Measurements from ENCODE around the gene CMYA5. TPM values are rescaled to one million over a fixed set of nuclear protein-coding genes. Genes with fewer than 3 reads are reported as not detected.

Gene CMYA5
- total and polyA plus RNA-seq, 8 donors = 0.68 to 14.7 (median 8.9) TPM

- no peaks in the 10 kb centered on the region for H3K27me3 ChIP-seq
- no peak for DNase-seq
- H3K4me1 ChIP-seq = no peaks in the 10 kb centered on the region
- no peak for TF ChIP-seq CTCF (IDR thresholded peaks at IDR 0.05)
- no peaks in the 10 kb centered on the region for H3K36me3 ChIP-seq
- intact Hi-C loops (cut with DNase I) = no loop called here
- no peak overlapping the region for H3K4me3 ChIP-seq
- H3K27ac ChIP-seq = no peak overlapping the region
- no peaks in the 10 kb centered on the region for H3K9me3 ChIP-seq
- no peak for ATAC-seq
Measured at GRCh38 chr5:79736528-79737514, 47.2 kb downstream of the CMYA5 start.

GRCh38 chr5:79738349-79738748, 48.7 kb downstream of the CMYA5 start:
- H3K27ac ChIP-seq = no peak overlapping the region
- H3K27me3 ChIP-seq = no peaks in the 10 kb centered on the region
- DNase-seq (no peak), ATAC-seq (no peak)
- no peak for TF ChIP-seq CTCF (IDR thresholded peaks at IDR 0.05)
- no peaks in the 10 kb centered on the region for H3K9me3 ChIP-seq
- no peak overlapping the region for H3K4me3 ChIP-seq
- no peaks in the 10 kb centered on the region for H3K36me3 ChIP-seq
- intact Hi-C loops (cut with DNase I) = no loop called here
- H3K4me1 ChIP-seq = no peaks in the 10 kb centered on the region

DNA sequence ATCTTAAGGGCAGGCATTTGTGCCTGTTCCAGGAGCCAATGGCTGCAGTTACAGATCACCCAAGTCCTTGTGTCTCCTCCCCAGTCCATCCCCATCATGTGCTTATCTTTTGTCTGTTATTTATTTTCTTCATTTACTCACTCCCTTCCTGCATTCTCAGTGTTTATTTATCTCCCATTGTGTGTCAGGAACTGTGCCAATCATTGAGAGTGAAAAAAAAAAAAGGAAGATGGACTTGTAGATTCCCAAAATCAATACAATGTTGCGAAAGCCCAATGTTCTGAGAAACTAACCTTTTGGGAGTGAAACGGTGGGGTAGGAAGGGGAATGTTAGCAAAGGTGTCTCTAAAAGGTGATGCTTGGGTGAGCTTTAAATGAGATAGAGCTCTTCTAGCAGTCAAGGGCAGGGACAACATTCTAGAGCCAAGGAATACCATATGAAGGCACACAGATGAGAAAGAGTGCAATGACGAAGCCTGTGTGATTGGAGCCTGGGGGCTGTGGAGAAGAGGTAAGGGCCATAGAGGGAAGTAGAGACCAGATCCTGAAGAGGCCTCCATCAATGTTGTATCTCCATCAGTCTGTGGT, 53.0 kb downstream of the CMYA5 start:
- TF ChIP-seq CTCF (IDR thresholded peaks at IDR 0.05) = no peak
- H3K4me3 ChIP-seq = no peak overlapping the region
- H3K27ac ChIP-seq = no peak overlapping the region
- no peaks in the 10 kb centered on the region for H3K36me3 ChIP-seq
- intact Hi-C loops (cut with DNase I) = no loop called here
- H3K27me3 ChIP-seq = no peaks in the 10 kb centered on the region
- H3K4me1 ChIP-seq = no peaks in the 10 kb centered on the region
- DNase-seq (no peak), ATAC-seq (no peak)
- no peaks in the 10 kb centered on the region for H3K9me3 ChIP-seq

- no peaks in the 10 kb centered on the region for H3K36me3 ChIP-seq
- H3K4me1 ChIP-seq = no peaks in the 10 kb centered on the region
- no peaks in the 10 kb centered on the region for H3K9me3 ChIP-seq
- no peaks in the 10 kb centered on the region for H3K27me3 ChIP-seq
- H3K4me3 ChIP-seq = no peak overlapping the region
- ATAC-seq (no peak), DNase-seq (peak in 1 of 4 donors; percentile 14)
- intact Hi-C loops (cut with DNase I) = no loop called here
- H3K27ac ChIP-seq = no peak overlapping the region
- TF ChIP-seq CTCF (IDR thresholded peaks at IDR 0.05) = no peak
Measured at GRCh38 chr5:79743846-79744605, 54.4 kb downstream of the CMYA5 start.

- no peak for ATAC-seq
- H3K27ac ChIP-seq = no peak overlapping the region
Measured at GRCh38 chr5:79745255-79745654, 55.6 kb downstream of the CMYA5 start.

More at GRCh38 chr5:79745255-79745654, 55.6 kb downstream of the CMYA5 start:
- intact Hi-C loops (cut with DNase I) = no loop called here
- no peak overlapping the region for H3K4me3 ChIP-seq
- TF ChIP-seq CTCF (IDR thresholded peaks at IDR 0.05) = no peak
- no peaks in the 10 kb centered on the region for H3K4me1 ChIP-seq
- H3K27me3 ChIP-seq = no peaks in the 10 kb centered on the region
- no peak for DNase-seq
- no peaks in the 10 kb centered on the region for H3K36me3 ChIP-seq
- H3K9me3 ChIP-seq = no peaks in the 10 kb centered on the region

All from left lung (tissue), 10 donors.